ENCODE data around the gene SNRNP48. TPM values are rescaled to one million over a fixed set of nuclear protein-coding genes. Genes with fewer than 3 reads are reported as not detected.
A peak's percentile ranks its signal among the peaks of the same experiment; 100 is the strongest.

Gene SNRNP48
- total RNA-seq, 1 donor from 2014 or later = 9.7 TPM

- Mint-ChIP-seq H3K9me3 (ENCODE audit: low read depth) (no peaks in the 10 kb centered on the region), H3K27me3 (ENCODE audit: low read depth) (no peaks in the 10 kb centered on the region), H3K27ac (ENCODE audit: unreplicated experiment) (peak overlapping the region; percentile 74), H3K4me3 (ENCODE audit: unreplicated experiment) (no peak overlapping the region), H3K36me3 (ENCODE audit: low read depth) (peaks cover 74% of the 10 kb centered on the region), H3K4me1 (ENCODE audit: low read depth) (peaks cover 31% of the 10 kb centered on the region)
- no peak for DNase-seq (ENCODE audit: low spot score)
- TF ChIP-seq CTCF (IDR thresholded peaks at IDR 0.05) = no peak
Observed at GRCh38 chr6:7568021-7568420, 22.0 kb upstream of the SNRNP48 start.

GRCh38 chr6:7569082-7569481 lies 20.9 kb upstream of the SNRNP48 start:
- Mint-ChIP-seq H3K4me3 (ENCODE audit: unreplicated experiment) (no peak overlapping the region), H3K36me3 (ENCODE audit: low read depth) (peaks cover 72% of the 10 kb centered on the region), H3K4me1 (ENCODE audit: low read depth) (peaks cover 34% of the 10 kb centered on the region), H3K9me3 (ENCODE audit: low read depth) (no peaks in the 10 kb centered on the region), H3K27me3 (ENCODE audit: low read depth) (no peaks in the 10 kb centered on the region), H3K27ac (ENCODE audit: unreplicated experiment) (no peak overlapping the region)
- TF ChIP-seq CTCF (IDR thresholded peaks at IDR 0.05) = no peak
- DNase-seq (ENCODE audit: low spot score) = no peak

GRCh38 chr6:7572213-7572943 lies 17.6 kb upstream of the SNRNP48 start:
- DNase-seq (ENCODE audit: low spot score) = no peak
- H3K36me3 Mint-ChIP-seq (ENCODE audit: low read depth) = peaks cover 72% of the 10 kb centered on the region
- H3K4me1 Mint-ChIP-seq (ENCODE audit: low read depth) = peaks cover 16% of the 10 kb centered on the region
- H3K27ac Mint-ChIP-seq (ENCODE audit: unreplicated experiment) = no peak overlapping the region
- H3K4me3 Mint-ChIP-seq (ENCODE audit: unreplicated experiment) = no peak overlapping the region
- H3K9me3 Mint-ChIP-seq (ENCODE audit: low read depth) = no peaks in the 10 kb centered on the region
- no peaks in the 10 kb centered on the region for H3K27me3 Mint-ChIP-seq (ENCODE audit: low read depth)
- TF ChIP-seq CTCF (IDR thresholded peaks at IDR 0.05) = no peak

- no peak for DNase-seq (ENCODE audit: low spot score)
- Mint-ChIP-seq H3K27ac (ENCODE audit: unreplicated experiment) (no peak overlapping the region), H3K27me3 (ENCODE audit: low read depth) (no peaks in the 10 kb centered on the region), H3K9me3 (ENCODE audit: low read depth) (no peaks in the 10 kb centered on the region), H3K4me3 (ENCODE audit: unreplicated experiment) (no peak overlapping the region), H3K4me1 (ENCODE audit: low read depth) (peaks cover 17% of the 10 kb centered on the region), H3K36me3 (ENCODE audit: low read depth) (peaks cover 61% of the 10 kb centered on the region)
- TF ChIP-seq CTCF (IDR thresholded peaks at IDR 0.05) = no peak
Observed at GRCh38 chr6:7574500-7574899, 15.5 kb upstream of the SNRNP48 start.

GRCh38 chr6:7578516-7578915 lies 11.5 kb upstream of the SNRNP48 start:
- Mint-ChIP-seq H3K36me3 (ENCODE audit: low read depth) (peaks cover 51% of the 10 kb centered on the region), H3K9me3 (ENCODE audit: low read depth) (no peaks in the 10 kb centered on the region), H3K27ac (ENCODE audit: unreplicated experiment) (peak overlapping the region; percentile 73), H3K4me1 (ENCODE audit: low read depth) (peaks cover 16% of the 10 kb centered on the region), H3K4me3 (ENCODE audit: unreplicated experiment) (no peak overlapping the region), H3K27me3 (ENCODE audit: low read depth) (no peaks in the 10 kb centered on the region)
- no peak for DNase-seq (ENCODE audit: low spot score)
- TF ChIP-seq CTCF (IDR thresholded peaks at IDR 0.05) = no peak
